Caco-2 (cell line): Measurements from ENCODE around the gene MYL12B. TPM values are rescaled to one million over a fixed set of nuclear protein-coding genes. Genes with fewer than 3 reads are reported as not detected.

Source experiments
- BruUV-seq: library from RNA; stranded (reverse); fragments of 400-500 nt; replicated peaks from 2 replicates; lab custom pipeline; 2021; lab: Mats Ljungman, UMichigan
- CTCF ChIA-PET: fragments of 300-600 bp; sonication (Branson Sonifier 250); formaldehyde crosslinking; loops from one replicate; lab custom pipeline; 2022; ENCODE audit warnings: antibody characterized with exemption; lab: Charles Lee
- POLR2A ChIA-PET: fragments of 300-600 bp; sonication (Branson Sonifier 250); formaldehyde crosslinking; loops from one replicate; lab custom pipeline; 2022; ENCODE audit warnings: antibody characterized with exemption; lab: Charles Lee
- DNase-seq, 2 experiments: peaks; one replicate each; pipeline versions ENCODE4 v3.0.0 to v3.0.0-alpha.2; 2020 to 2022
- H3K27me3 ChIP-seq: replicated peaks from 2 replicates; pipeline ENCODE4 v1.6.0; 2011; ENCODE audit warnings: low read length; ENCODE audit not compliant: control insufficient read depth, insufficient read depth
- H3K36me3 ChIP-seq: 2 replicates; pipeline ENCODE4 v1.5.1; 2011; ENCODE audit warnings: low read length; ENCODE audit not compliant: control insufficient read depth, insufficient read depth
- H3K4me1 ChIP-seq: fragments of 250-450 bp; sonication (Bioruptor Pico); 2 replicates; pipeline ENCODE4 v1.5.1; 2020; ENCODE audit warnings: mild to moderate bottlenecking
- H3K4me3 ChIP-seq: 2 replicates; pipeline ENCODE4 v1.5.1; 2011; ENCODE audit warnings: low read depth, mild to moderate bottlenecking, control low read depth, low read length
- H3K9me3 ChIP-seq: fragments of 250-450 bp; sonication (Bioruptor Pico); 2 replicates; pipeline ENCODE4 v1.5.1; 2020; ENCODE audit warnings: mild to moderate bottlenecking, moderate library complexity
- H3K27ac Mint-ChIP-seq: one replicate; pipeline ENCODE4 v1.8.0; 2022; ENCODE audit warnings: mixed read lengths; ENCODE audit not compliant: unreplicated experiment
- H3K27me3 Mint-ChIP-seq: one replicate; pipeline ENCODE4 v1.8.0; 2022; ENCODE audit warnings: mixed read lengths; ENCODE audit not compliant: insufficient read depth, unreplicated experiment
- H3K36me3 Mint-ChIP-seq: one replicate; pipeline ENCODE4 v1.8.0; 2022; ENCODE audit warnings: mild to moderate bottlenecking, mixed read lengths; ENCODE audit not compliant: insufficient read depth, unreplicated experiment
- H3K4me1 Mint-ChIP-seq: one replicate; pipeline ENCODE4 v1.8.0; 2022; ENCODE audit warnings: low read depth, mixed read lengths; ENCODE audit not compliant: unreplicated experiment
- H3K4me3 Mint-ChIP-seq: one replicate; pipeline ENCODE4 v1.8.0; 2022; ENCODE audit warnings: mild to moderate bottlenecking, moderate library complexity, mixed read lengths; ENCODE audit not compliant: unreplicated experiment
- H3K9me3 Mint-ChIP-seq: one replicate; pipeline ENCODE4 v1.8.0; 2022; ENCODE audit warnings: mixed read lengths; ENCODE audit not compliant: unreplicated experiment
- intact Hi-C: fragments of 100-400 bp; cut with micrococcal nuclease; formaldehyde crosslinking; loops from one replicate; pipeline ENCODE4 v1.10.0; 2022; ENCODE audit not compliant: unreplicated experiment
- total RNA-seq: library from RNA; stranded (reverse); gene quantifications from 2 replicates; pipeline ENCODE4 v1.2.3, GENCODE V29; 2022
- TF ChIP-seq, protein P1 (sequence below), 2 experiments: fragments of 200-600 bp in 1 of 2; IDR thresholded peaks; 1 replicate in 1 of 2; 2 replicates in 1 of 2; pipeline versions ENCODE4 v1.5.1 to v1.8.0; 2011 to 2022; ENCODE audit warnings: antibody characterized with exemption in 1 of 2, control low read depth in 1 of 2, inconsistent platforms in 1 of 2, low read depth in 1 of 2, low read length in 1 of 2, mild to moderate bottlenecking in 1 of 2, moderate library complexity in 1 of 2; ENCODE audit not compliant: insufficient read depth in 1 of 2, severe bottlenecking in 1 of 2, unreplicated experiment in 1 of 2

Gene MYL12B
- total RNA-seq, 1 experiment from 2014 or later: 467 TPM

DNA sequence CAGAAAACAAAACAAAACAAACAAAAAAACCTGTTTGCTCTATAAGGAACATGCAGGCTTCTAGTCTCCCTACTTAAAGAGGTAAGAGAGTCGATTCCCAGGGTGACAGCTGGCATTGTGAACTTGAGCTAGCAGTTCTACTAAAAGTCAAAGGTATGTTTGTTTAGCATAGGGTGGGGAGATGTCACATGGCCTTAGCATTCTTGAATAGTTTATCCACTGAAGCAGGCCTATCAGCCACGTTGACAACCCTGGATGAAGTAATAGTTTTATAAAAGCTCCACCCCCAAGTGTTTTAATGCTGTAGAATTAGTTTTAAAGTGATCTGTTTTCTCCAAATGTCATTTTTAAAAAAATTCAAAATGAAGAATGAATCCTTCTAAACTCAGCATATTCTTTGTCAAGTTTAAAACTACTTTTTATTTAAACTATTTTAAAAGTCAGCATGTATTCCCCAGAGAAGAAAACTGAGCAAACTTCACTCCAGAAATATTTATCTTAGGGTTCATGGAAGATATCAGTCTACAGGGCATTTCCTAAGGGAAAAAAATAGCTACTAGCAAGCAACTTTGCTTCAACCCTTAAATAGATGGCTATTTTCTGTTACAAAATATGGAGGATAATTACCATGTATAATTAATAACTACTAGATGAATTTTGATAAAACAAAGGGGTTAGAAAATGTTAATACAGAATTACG, 43.8 kb upstream of the MYL12B start:
- H3K9me3 Mint-ChIP-seq: no peaks in the 10 kb centered on the region
- TF ChIP-seq, protein P1, sequence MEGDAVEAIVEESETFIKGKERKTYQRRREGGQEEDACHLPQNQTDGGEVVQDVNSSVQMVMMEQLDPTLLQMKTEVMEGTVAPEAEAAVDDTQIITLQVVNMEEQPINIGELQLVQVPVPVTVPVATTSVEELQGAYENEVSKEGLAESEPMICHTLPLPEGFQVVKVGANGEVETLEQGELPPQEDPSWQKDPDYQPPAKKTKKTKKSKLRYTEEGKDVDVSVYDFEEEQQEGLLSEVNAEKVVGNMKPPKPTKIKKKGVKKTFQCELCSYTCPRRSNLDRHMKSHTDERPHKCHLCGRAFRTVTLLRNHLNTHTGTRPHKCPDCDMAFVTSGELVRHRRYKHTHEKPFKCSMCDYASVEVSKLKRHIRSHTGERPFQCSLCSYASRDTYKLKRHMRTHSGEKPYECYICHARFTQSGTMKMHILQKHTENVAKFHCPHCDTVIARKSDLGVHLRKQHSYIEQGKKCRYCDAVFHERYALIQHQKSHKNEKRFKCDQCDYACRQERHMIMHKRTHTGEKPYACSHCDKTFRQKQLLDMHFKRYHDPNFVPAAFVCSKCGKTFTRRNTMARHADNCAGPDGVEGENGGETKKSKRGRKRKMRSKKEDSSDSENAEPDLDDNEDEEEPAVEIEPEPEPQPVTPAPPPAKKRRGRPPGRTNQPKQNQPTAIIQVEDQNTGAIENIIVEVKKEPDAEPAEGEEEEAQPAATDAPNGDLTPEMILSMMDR (IDR thresholded peaks at IDR 0.05; ENCODE audit: insufficient read depth in 1 of 2, low read depth in 1 of 2, low read length in 1 of 2, severe bottlenecking in 1 of 2, unreplicated experiment in 1 of 2): no peak
- POLR2A ChIA-PET: interaction anchor here (0.6 to 1.1 kb wide), 4 partner anchors 11 to 116 kb away, joined by 3 to 6 read pairs (median 4); partner anchors contain the start of gene MYL12A
- peaks cover 28% of the 10 kb centered on the region for H3K4me1 Mint-ChIP-seq
- no TSS peak for BruUV-seq
- H3K4me1 ChIP-seq: peaks cover 29% of the 10 kb centered on the region
- DNase-seq: peak; percentile 67
- CTCF ChIA-PET: interaction anchor here (0.9 to 1.2 kb wide), 2 partner anchors 29 to 155 kb away, joined by 3 read pairs; no protein-coding TSS in a partner anchor
- peak overlapping the region; percentile 22 for H3K4me3 Mint-ChIP-seq
- peak overlapping the region; percentile 37 for H3K27ac Mint-ChIP-seq
- H3K4me3 ChIP-seq: no peak overlapping the region
- H3K36me3 ChIP-seq: no peaks in the 10 kb centered on the region
- intact Hi-C loops: loop anchor here (1.0 kb wide), 2 partner anchors 28 to 31 kb away; no protein-coding TSS in a partner anchor
- no peaks in the 10 kb centered on the region for H3K36me3 Mint-ChIP-seq
- H3K27me3 ChIP-seq: no peaks in the 10 kb centered on the region
- H3K9me3 ChIP-seq: no peaks in the 10 kb centered on the region
- H3K27me3 Mint-ChIP-seq: no peaks in the 10 kb centered on the region

- Histone ChIP-seq H3K9me3 (no peaks in the 10 kb centered on the region), H3K4me1 (peaks cover 29% of the 10 kb centered on the region), H3K27me3 (no peaks in the 10 kb centered on the region), H3K36me3 (no peaks in the 10 kb centered on the region), H3K4me3 (no peak overlapping the region)
- Mint-ChIP-seq H3K36me3 (no peaks in the 10 kb centered on the region), H3K27me3 (no peaks in the 10 kb centered on the region), H3K4me3 (no peak overlapping the region), H3K4me1 (peaks cover 28% of the 10 kb centered on the region), H3K9me3 (no peaks in the 10 kb centered on the region), H3K27ac (no peak overlapping the region)
- POLR2A ChIA-PET: interaction anchor here (0.6 kb wide), 1 partner anchor 117 kb away, joined by 4 read pairs; no protein-coding TSS in a partner anchor
- no peak for DNase-seq
- BruUV-seq: no TSS peak
- CTCF ChIA-PET: interaction anchor here (0.7 to 1.2 kb wide), 2 partner anchors 28 kb away, joined by 3 read pairs; no protein-coding TSS in a partner anchor
- TF ChIP-seq, protein P1 (IDR thresholded peaks at IDR 0.05; ENCODE audit: insufficient read depth in 1 of 2, low read depth in 1 of 2, low read length in 1 of 2, severe bottlenecking in 1 of 2, unreplicated experiment in 1 of 2): no peak
- intact Hi-C loops: loop anchor here (1.0 kb wide), 1 partner anchor 27 kb away; no protein-coding TSS in a partner anchor
Observed at GRCh38 chr18:3218819-3219218, 43.1 kb upstream of the MYL12B start.

- H3K27me3 Mint-ChIP-seq: no peaks in the 10 kb centered on the region
- no peaks in the 10 kb centered on the region for H3K36me3 ChIP-seq
- no TSS peak for BruUV-seq
- CTCF ChIA-PET: interaction anchor here (0.7 kb wide), 1 partner anchor 29 kb away, joined by 3 read pairs; no protein-coding TSS in a partner anchor
- peaks cover 29% of the 10 kb centered on the region for H3K4me1 ChIP-seq
- TF ChIP-seq, protein P1 (IDR thresholded peaks at IDR 0.05; ENCODE audit: insufficient read depth in 1 of 2, low read depth in 1 of 2, low read length in 1 of 2, severe bottlenecking in 1 of 2, unreplicated experiment in 1 of 2): no peak
- no peak for DNase-seq
- no peaks in the 10 kb centered on the region for H3K9me3 ChIP-seq
- no peak overlapping the region for H3K4me3 ChIP-seq
- H3K27me3 ChIP-seq: no peaks in the 10 kb centered on the region
- H3K36me3 Mint-ChIP-seq: no peaks in the 10 kb centered on the region
- intact Hi-C loops: no loop called here
- POLR2A ChIA-PET: no interaction called here
- peaks cover 28% of the 10 kb centered on the region for H3K4me1 Mint-ChIP-seq
- no peak overlapping the region for H3K4me3 Mint-ChIP-seq
- no peaks in the 10 kb centered on the region for H3K9me3 Mint-ChIP-seq
- H3K27ac Mint-ChIP-seq: no peak overlapping the region
Observed at GRCh38 chr18:3219241-3219630, 42.7 kb upstream of the MYL12B start.
